ENCODE results near the gene ZNF669.

DNA sequence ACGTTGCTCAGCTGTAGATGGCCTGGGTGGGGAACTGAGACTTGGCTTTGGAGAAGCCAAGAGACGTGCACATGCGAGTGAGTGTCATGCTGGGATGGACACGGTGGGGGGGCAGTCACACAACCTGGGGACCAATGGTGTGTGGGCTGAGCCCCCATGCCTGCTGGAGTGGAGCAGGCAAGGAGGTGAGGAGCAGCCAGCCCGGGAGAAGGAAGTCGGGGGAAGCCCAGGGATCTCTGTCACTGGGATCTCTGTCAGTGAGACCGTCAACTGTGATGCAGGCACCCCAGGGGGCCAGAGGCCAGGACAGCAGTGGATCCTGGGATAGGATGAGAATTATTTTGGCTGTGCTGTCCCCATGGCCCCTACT lies 11.0 kb upstream of the ZNF669 start:
- no peak for TF ChIP-seq CTCF (IDR thresholded peaks at IDR 0.05)
- TF ChIP-seq ZFX (IDR thresholded peaks at IDR 0.05; ENCODE audit: borderline replicate concordance), result no peak
